CD4-positive, alpha-beta T cell (primary cell): ENCODE results near the gene MYL5. TPM values are rescaled to one million over a fixed set of nuclear protein-coding genes. Genes with fewer than 3 reads are reported as not detected.

Experiments
- ATAC-seq: fragments of 200-7000 bp; cut with Tn5 transposase; one replicate; pipeline ENCODE4 v1.10.0; 2022; ENCODE audit warnings: mild to moderate bottlenecking; ENCODE audit not compliant: poor library complexity
- CTCF ChIA-PET: fragments of 350-600 bp; sonication (Branson Sonifier 250); formaldehyde crosslinking; loops from one replicate; lab custom pipeline; 2021; ENCODE audit warnings: antibody characterized with exemption, inconsistent platforms; lab: Charles Lee
- POLR2A ChIA-PET: fragments of 350-600 bp; sonication (Branson Sonifier 250); formaldehyde crosslinking; loops from one replicate; lab custom pipeline; 2021; ENCODE audit warnings: antibody characterized with exemption, inconsistent platforms; lab: Charles Lee
- DNase-seq, 14 experiments: peaks; one replicate each; pipeline ENCODE4 v3.0.0-alpha.2; 2013 to 2020; ENCODE audit warnings: mixed read lengths in 2 of 14
- H3K27ac ChIP-seq, 2 donors: one replicate each; pipeline versions ENCODE4 v1.5.1 to v1.7.0; 2013; ENCODE audit warnings: low read length in 2 of 2, low read depth in 1 of 2, mild to moderate bottlenecking in 1 of 2
- H3K27me3 ChIP-seq, 2 experiments: 1 replicate in 1 of 2; 2 replicates in 1 of 2; pipeline versions ENCODE4 v1.6.1 to v1.7.0; 2013; ENCODE audit warnings: low read length in 2 of 2, control low read depth in 1 of 2, mild to moderate bottlenecking in 1 of 2, moderate library complexity in 1 of 2; ENCODE audit not compliant: insufficient read depth in 2 of 2, control insufficient read depth in 1 of 2
- H3K36me3 ChIP-seq: one replicate; pipeline ENCODE4 v1.6.1; 2013; ENCODE audit warnings: low read length, control low read depth; ENCODE audit not compliant: insufficient read depth
- H3K4me1 ChIP-seq: one replicate; pipeline ENCODE4 v1.6.1; 2013; ENCODE audit warnings: low read length, control low read depth; ENCODE audit not compliant: insufficient read depth
- H3K4me3 ChIP-seq: one replicate; pipeline ENCODE4 v1.5.1; 2013; ENCODE audit warnings: mild to moderate bottlenecking, low read length, moderate library complexity
- H3K9me3 ChIP-seq, 2 experiments: 1 replicate in 1 of 2; 2 replicates in 1 of 2; pipeline versions ENCODE4 v1.6.1 to v1.7.0; 2013; ENCODE audit warnings: low read length in 2 of 2, mild to moderate bottlenecking in 2 of 2, control low read depth in 1 of 2, moderate library complexity in 1 of 2; ENCODE audit not compliant: control insufficient read depth in 1 of 2, insufficient read depth in 1 of 2
- H3K27ac Mint-ChIP-seq: one replicate; pipeline ENCODE4 v1.8.0; 2020; ENCODE audit warnings: mixed read lengths
- H3K27me3 Mint-ChIP-seq: one replicate; pipeline ENCODE4 v1.8.0; 2021; ENCODE audit warnings: mixed read lengths
- H3K36me3 Mint-ChIP-seq: one replicate; pipeline ENCODE4 v1.8.0; 2021; ENCODE audit warnings: low read depth, mixed read lengths
- H3K4me1 Mint-ChIP-seq: one replicate; pipeline ENCODE4 v1.8.0; 2021; ENCODE audit warnings: low read depth, mixed read lengths
- H3K4me3 Mint-ChIP-seq: one replicate; pipeline ENCODE4 v1.8.0; 2020; ENCODE audit warnings: mild to moderate bottlenecking, mixed read lengths
- H3K9me3 Mint-ChIP-seq: one replicate; pipeline ENCODE4 v1.8.0; 2020; ENCODE audit warnings: mixed read lengths
- CTCF ChIP-seq: fragments of 200-600 bp; IDR thresholded peaks from one replicate; pipeline ENCODE4 v1.8.0; 2022; ENCODE audit warnings: antibody characterized with exemption, mild to moderate bottlenecking
- intact Hi-C, 2 experiments: fragments of 100-400 bp; cut with DNase I in 1 of 2; cut with micrococcal nuclease in 1 of 2; formaldehyde crosslinking; loops; one replicate each; pipeline versions ENCODE4 v1.15.1 to v1.9.0; 2023 to 2025; cut with DNase I, micrococcal nuclease
- total RNA-seq, 174 experiments: library from RNA in 2 of 174; stranded (reverse) in 2 of 174; gene quantifications; one replicate each; pipeline ENCODE4 v1.2.3 and lab custom pipeline; 2021 to 2026

Gene MYL5
- total RNA-seq, 2 experiments from 2014 or later = 25.3 to 29.2 TPM

GRCh38 chr4:649293-649625, 25.1 kb upstream of the MYL5 start:
- no peak for ATAC-seq
- Mint-ChIP-seq H3K36me3 (no peaks in the 10 kb centered on the region), H3K27me3 (peaks cover 27% of the 10 kb centered on the region), H3K27ac (no peak overlapping the region), H3K4me3 (no peak overlapping the region), H3K4me1 (peaks cover 4% of the 10 kb centered on the region), H3K9me3 (no peaks in the 10 kb centered on the region)
- intact Hi-C loops = no loop called here
- no peak for DNase-seq
- TF ChIP-seq CTCF = no peak
- no peak overlapping the region for H3K27ac ChIP-seq
- H3K27me3 ChIP-seq = peaks cover 4 to 12% of the 10 kb centered on the region in 2 experiments
- H3K36me3 ChIP-seq = no peaks in the 10 kb centered on the region
- H3K9me3 ChIP-seq = peaks cover 0 to 31% of the 10 kb centered on the region in 2 experiments
- no peaks in the 10 kb centered on the region for H3K4me1 ChIP-seq
- ChIA-PET POLR2A (no interaction called here), CTCF (no interaction called here)
- H3K4me3 ChIP-seq = no peak overlapping the region

DNA sequence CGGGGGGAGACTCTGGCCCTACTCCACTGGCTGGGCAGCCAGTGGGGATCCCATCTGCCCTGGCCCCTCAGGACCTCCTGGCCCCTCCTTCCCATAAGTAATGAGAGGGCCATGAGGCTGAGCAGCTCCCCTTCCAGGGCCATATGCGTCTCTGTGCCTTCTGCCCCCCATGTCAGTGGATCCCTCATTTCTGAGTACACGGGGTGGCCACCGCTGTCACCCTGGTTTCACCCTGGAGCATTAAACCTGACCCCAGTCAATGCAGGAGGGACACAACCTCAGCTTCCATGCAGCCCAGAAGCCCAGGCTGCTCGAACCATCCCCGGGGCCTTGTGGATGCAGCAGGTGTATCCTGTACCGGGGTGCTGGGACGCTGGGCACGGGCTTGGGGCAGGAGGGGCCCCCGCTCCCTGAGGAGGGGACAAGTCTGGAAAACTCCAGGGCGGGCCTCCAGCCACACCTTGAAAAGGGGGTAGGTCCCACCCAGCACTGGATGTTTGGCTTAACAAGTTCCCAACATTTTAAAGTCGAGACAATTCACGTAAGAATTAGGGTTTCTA, 24.5 kb upstream of the MYL5 start:
- ChIA-PET POLR2A (no interaction called here), CTCF (no interaction called here)
- TF ChIP-seq CTCF = no peak
- H3K4me1 Mint-ChIP-seq = peaks cover 4% of the 10 kb centered on the region
- intact Hi-C loops = no loop called here
- H3K9me3 Mint-ChIP-seq = no peaks in the 10 kb centered on the region
- no peak overlapping the region for H3K4me3 Mint-ChIP-seq
- Histone ChIP-seq H3K27ac (no peak overlapping the region), H3K4me1 (no peaks in the 10 kb centered on the region), H3K4me3 (no peak overlapping the region), H3K9me3 (peaks cover 0 to 26% of the 10 kb centered on the region in 2 experiments), H3K27me3 (peaks cover 4 to 12% of the 10 kb centered on the region in 2 experiments), H3K36me3 (no peaks in the 10 kb centered on the region)
- no peak for ATAC-seq
- H3K27me3 Mint-ChIP-seq = peaks cover 25% of the 10 kb centered on the region
- no peak overlapping the region for H3K27ac Mint-ChIP-seq
- H3K36me3 Mint-ChIP-seq = no peaks in the 10 kb centered on the region
- DNase-seq = no peak

GRCh38 chr4:650461-650860, 23.9 kb upstream of the MYL5 start:
- Mint-ChIP-seq H3K27ac (no peak overlapping the region), H3K27me3 (peaks cover 22% of the 10 kb centered on the region), H3K4me1 (peaks cover 4% of the 10 kb centered on the region), H3K4me3 (no peak overlapping the region), H3K9me3 (no peaks in the 10 kb centered on the region), H3K36me3 (no peaks in the 10 kb centered on the region)
- no peak overlapping the region for H3K27ac ChIP-seq
- no peak for TF ChIP-seq CTCF
- CTCF ChIA-PET = no interaction called here
- ATAC-seq (no peak), DNase-seq (no peak)
- no peaks in the 10 kb centered on the region for H3K36me3 ChIP-seq
- H3K4me1 ChIP-seq = no peaks in the 10 kb centered on the region
- POLR2A ChIA-PET = no interaction called here
- intact Hi-C loops = no loop called here
- H3K9me3 ChIP-seq = peaks cover 0 to 26% of the 10 kb centered on the region in 2 experiments
- no peak overlapping the region for H3K4me3 ChIP-seq
- H3K27me3 ChIP-seq = peaks cover 4 to 12% of the 10 kb centered on the region in 2 experiments
